ENCODE data around the gene MOAP1.
"Not testable (repeated sequence)": the region's sequence is repeated elsewhere in the genome, so short reads cannot be mapped to it uniquely, and the experiment has no call there.

MOAP1 gene

GRCh38 chr14:93184391-93185348 is at the start of gene MOAP1, which contains the start of gene LYSET:
Gene MOAP1 (minus strand): TSS chr14:93184897. CDS start chr14:93184242, 655 bp downstream.
Gene LYSET (plus strand): TSS chr14:93185317. CDS start chr14:93185406, 89 bp downstream.
- TF ChIP-seq CTCF (IDR thresholded peaks at IDR 0.05; ENCODE audit: low read depth, low read length) = no peak
- peak within 1 kb of the TSS; percentile 92 for H3K4me3 ChIP-seq (ENCODE audit: low read depth, low read length)

GRCh38 chr14:93233078-93233477 is 48.4 kb upstream of the MOAP1 start:
- H3K4me3 ChIP-seq (ENCODE audit: low read depth, low read length) = not testable (repeated sequence)

GRCh38 chr14:93232159-93232558 is 47.5 kb upstream of the MOAP1 start:
- no peak for TF ChIP-seq CTCF (IDR thresholded peaks at IDR 0.05; ENCODE audit: low read depth, low read length)
- H3K4me3 ChIP-seq (ENCODE audit: low read depth, low read length) = no peak overlapping the region

- TF ChIP-seq CTCF (IDR thresholded peaks at IDR 0.05; ENCODE audit: low read depth, low read length) = no peak
- no peak overlapping the region for H3K4me3 ChIP-seq (ENCODE audit: low read depth, low read length)
These were observed 46.7 kb upstream of the MOAP1 start for GRCh38 chr14:93231129-93231979.

GRCh38 chr14:93230539-93230938 is 45.8 kb upstream of the MOAP1 start:
- no peak overlapping the region for H3K4me3 ChIP-seq (ENCODE audit: low read depth, low read length)
- no peak for TF ChIP-seq CTCF (IDR thresholded peaks at IDR 0.05; ENCODE audit: low read depth, low read length)

GRCh38 chr14:93228550-93228949 is 43.9 kb upstream of the MOAP1 start:
- H3K4me3 ChIP-seq (ENCODE audit: low read depth, low read length) = no peak overlapping the region
- no peak for TF ChIP-seq CTCF (IDR thresholded peaks at IDR 0.05; ENCODE audit: low read depth, low read length)

GRCh38 chr14:93223565-93223964 is 38.9 kb upstream of the MOAP1 start:
- no peak overlapping the region for H3K4me3 ChIP-seq (ENCODE audit: low read depth, low read length)
- TF ChIP-seq CTCF (IDR thresholded peaks at IDR 0.05; ENCODE audit: low read depth, low read length) = no peak

Measured in WI38 (cell line).